K562 (cell line): Measurements from ENCODE around the gene DYNLT2. TPM values are rescaled to one million over a fixed set of nuclear protein-coding genes. Genes with fewer than 3 reads are reported as not detected.

Experiments used
- BCOR ChIP-seq: fragments of 450-650 bp; IDR thresholded peaks from 2 replicates; pipeline ENCODE4 v1.6.1; 2016
- DLX4 ChIP-seq: fragments of 250-450 bp; sonication (Bioruptor Pico); IDR thresholded peaks from 2 replicates; pipeline ENCODE4 v1.6.1; 2021; ENCODE audit warnings: mild to moderate bottlenecking
- EWSR1 ChIP-seq: fragments of 450-650 bp; IDR thresholded peaks from 2 replicates; pipeline ENCODE4 v1.6.1; 2018; ENCODE audit warnings: borderline replicate concordance, mild to moderate bottlenecking, low read depth, moderate library complexity; ENCODE audit not compliant: partially characterized antibody
- GTF3C2 ChIP-seq: IDR thresholded peaks from 3 replicates; pipeline ENCODE4 v1.6.1; 2011; ENCODE audit warnings: borderline replicate concordance, mild to moderate bottlenecking, moderate library complexity; ENCODE audit not compliant: insufficient read length; ENCODE audit errors: extremely low read depth
- HNRNPK ChIP-seq: fragments of 200-400 bp; formaldehyde crosslinking; IDR thresholded peaks from one replicate; pipeline ENCODE4 v1.6.1; 2018; ENCODE audit warnings: mild to moderate bottlenecking, low read depth, low read length; ENCODE audit not compliant: poor library complexity, severe bottlenecking
- HNRNPUL1 ChIP-seq: fragments of 200-400 bp; formaldehyde crosslinking; IDR thresholded peaks from 2 replicates; pipeline ENCODE4 v1.6.1; 2017; ENCODE audit warnings: low read length
- KDM5B ChIP-seq: fragments of 200-600 bp; sonication (generic); IDR thresholded peaks from 2 replicates; pipeline ENCODE4 v1.6.1; 2012; ENCODE audit warnings: low read depth, mild to moderate bottlenecking, moderate library complexity, low read length, control low read depth, inconsistent platforms; ENCODE audit not compliant: insufficient replicate concordance
- MAFK ChIP-seq: IDR thresholded peaks from 2 replicates; pipeline ENCODE4 v1.6.1; 2011; ENCODE audit warnings: low read length, improper control_type of control experiment
- NELFE ChIP-seq: IDR thresholded peaks from 2 replicates; pipeline ENCODE4 v1.6.1; 2011; ENCODE audit warnings: mild to moderate bottlenecking; ENCODE audit not compliant: insufficient read depth, insufficient read length
- NFE2 ChIP-seq: IDR thresholded peaks from 2 replicates; pipeline ENCODE4 v1.6.1; 2014; ENCODE audit warnings: antibody characterized with exemption, low read depth
- PKNOX1 ChIP-seq: fragments of 450-650 bp; IDR thresholded peaks from 2 replicates; pipeline ENCODE4 v1.6.1; 2016
- PRPF4 ChIP-seq: fragments of 200-400 bp; formaldehyde crosslinking; IDR thresholded peaks from one replicate; pipeline ENCODE4 v1.6.1; 2017; ENCODE audit warnings: low read length, low read depth, mild to moderate bottlenecking; ENCODE audit not compliant: insufficient read depth, poor library complexity, severe bottlenecking
- RBM17 ChIP-seq: fragments of 200-400 bp; formaldehyde crosslinking; IDR thresholded peaks from 2 replicates; pipeline ENCODE4 v1.6.1; 2017; ENCODE audit warnings: low read depth, mild to moderate bottlenecking, low read length, borderline replicate concordance
- RNF219 ChIP-seq: fragments of 250-450 bp; sonication (Bioruptor Pico); IDR thresholded peaks from 2 replicates; pipeline ENCODE4 v1.5.0; 2022; ENCODE audit warnings: mild to moderate bottlenecking
- SETDB1 ChIP-seq: IDR thresholded peaks from one replicate; pipeline ENCODE4 v1.6.1; 2012; ENCODE audit warnings: low read length, control low read depth, inconsistent platforms
- ZBTB43 ChIP-seq: sonication (generic); formaldehyde crosslinking; IDR thresholded peaks from 2 replicates; pipeline ENCODE4 v1.8.0; 2023; ENCODE audit warnings: mild to moderate bottlenecking, missing genetic modification reagents
- ZC3H8 ChIP-seq: fragments of 450-650 bp; IDR thresholded peaks from 2 replicates; pipeline ENCODE4 v1.6.1; 2017
- ZNF175 ChIP-seq: fragments of 200-800 bp; sonication (Bioruptor generic); IDR thresholded peaks from 2 replicates; pipeline ENCODE4 v1.6.1; 2016; ENCODE audit warnings: low read depth, mild to moderate bottlenecking, missing genetic modification characterization, missing compliant biosample characterization
- ZNF589 ChIP-seq: fragments of 200-800 bp; sonication (Bioruptor generic); IDR thresholded peaks from 2 replicates; pipeline ENCODE4 v1.6.1; 2016; ENCODE audit warnings: low read depth, missing genetic modification characterization, missing compliant biosample characterization
- polyA plus RNA-seq, 8 experiments: library from polyadenylated mRNA; depleted of rRNA in 4 of 8; stranded (reverse) in 5 of 8; unstranded in 3 of 8; fragments of >200 nt; fragmentation: Nextera tagmentation in 2 of 8; fragmentation: Illumina TruSeq in 1 of 8; extraction: Ambion mirVana in 2 of 8; extraction: Trizol in 1 of 8; gene quantifications; 2 replicates each; pipeline versions ENCODE4 v1.2.1 to v1.2.3, GENCODE V29; 2011 to 2014; ENCODE audit warnings: inconsistent platforms in 1 of 8, missing spikeins in 1 of 8
- total RNA-seq, 7 experiments: library from RNA; depleted of rRNA in 6 of 7; stranded (reverse); fragments of >200 nt in 6 of 7; fragmentation: Illumina TruSeq in 2 of 7; extraction: Trizol in 2 of 7; gene quantifications; 2 replicates each; pipeline versions ENCODE4 v1.2.1 to v1.2.3, GENCODE V29; 2011 to 2021; ENCODE audit warnings: low replicate concordance in 1 of 7

The DYNLT2 gene
- total and polyA plus RNA-seq, 9 of the 15 experiments (the other 6 are each of a cell fraction or from before 2014, with no cell fraction given), result 2.0 to 12.8 (median 6.3) TPM

GRCh38 chr6:169701954-169702839 lies 49.2 kb downstream of the DYNLT2 start, which contains the start of the genes C6orf120 and WDR27 (continued):
- no peak for TF ChIP-seq ZC3H8
- TF ChIP-seq MAFK, result no peak
- TF ChIP-seq NFE2, result no peak
- TF ChIP-seq EWSR1, result no peak
- TF ChIP-seq BCOR, result no peak; the same call in 1 of the 2 replicates
- TF ChIP-seq PKNOX1, result peak; percentile 39; the same call in 1 of the 2 replicates
- TF ChIP-seq KDM5B, result peak; percentile 94
- no peak for TF ChIP-seq GTF3C2
- no peak for TF ChIP-seq ZNF589
- no peak for TF ChIP-seq NELFE
- TF ChIP-seq HNRNPUL1, result no peak
- TF ChIP-seq SETDB1, result no peak
- no peak for TF ChIP-seq ZBTB43 (CRISPR knock-in tag)
- TF ChIP-seq HNRNPK, result peak; percentile 44
- no peak for TF ChIP-seq DLX4
- no peak for TF ChIP-seq RNF219 (CRISPR knock-in tag)
- TF ChIP-seq RBM17, result no peak
- no peak for TF ChIP-seq ZNF175 (CRISPR knock-in tag)
- peak; percentile 76 for TF ChIP-seq PRPF4
